HCT116 (cell line): ENCODE data around the gene HSD17B12.

Experiments
- CTCF ChIP-seq, 3 experiments: fragments of 200-600 bp in 1 of 3; sonication (generic) in 1 of 3; IDR thresholded peaks in 2 of 3; conservative IDR thresholded peaks in 1 of 3; 2 replicates each; pipeline ENCODE4 v1.5.1; 2012 to 2017; ENCODE audit warnings: low read depth in 2 of 3, low read length in 2 of 3, antibody characterized with exemption in 1 of 3, borderline replicate concordance in 1 of 3, control low read depth in 1 of 3, mild to moderate bottlenecking in 1 of 3, mixed read lengths in 1 of 3, mixed run types in 1 of 3, moderate library complexity in 1 of 3; ENCODE audit not compliant: insufficient read depth in 1 of 3
- EZH2phosphoT487 ChIP-seq: fragments of 200-600 bp; IDR thresholded peaks from 2 replicates; pipeline ENCODE4 v1.6.1; 2018; ENCODE audit warnings: antibody characterized with exemption, borderline replicate concordance
- POLR2A ChIP-seq: IDR thresholded peaks from 2 replicates; pipeline ENCODE4 v1.7.0; 2011; ENCODE audit warnings: borderline replicate concordance; ENCODE audit not compliant: insufficient read depth, insufficient read length; ENCODE audit errors: extremely low read depth
- POLR2AphosphoS5 ChIP-seq: IDR thresholded peaks from 2 replicates; pipeline ENCODE4 v1.6.1; 2011; ENCODE audit warnings: mild to moderate bottlenecking, low read depth, low read length, moderate library complexity
- TF ChIP-seq, protein P1 (sequence below): IDR thresholded peaks from 2 replicates; pipeline ENCODE4 v1.6.1; 2012

GRCh38 chr11:43871051-43871450 is 190.5 kb downstream of the HSD17B12 start:
- TF ChIP-seq CTCF (IDR thresholded peaks at IDR 0.05 in 2 of 3, conservative IDR thresholded peaks at IDR 0.05 in 1 of 3; ENCODE audit: borderline replicate concordance in 1 of 3, insufficient read depth in 1 of 3, low read depth in 2 of 3, low read length in 2 of 3) (no peak), POLR2AphosphoS5 (no peak), EZH2phosphoT487 (no peak), POLR2A (no peak)
- TF ChIP-seq, protein P1, sequence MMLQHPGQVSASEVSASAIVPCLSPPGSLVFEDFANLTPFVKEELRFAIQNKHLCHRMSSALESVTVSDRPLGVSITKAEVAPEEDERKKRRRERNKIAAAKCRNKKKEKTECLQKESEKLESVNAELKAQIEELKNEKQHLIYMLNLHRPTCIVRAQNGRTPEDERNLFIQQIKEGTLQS: no peak
